Measurements from ENCODE around the gene GLOD4.

Gene GLOD4

DNA sequence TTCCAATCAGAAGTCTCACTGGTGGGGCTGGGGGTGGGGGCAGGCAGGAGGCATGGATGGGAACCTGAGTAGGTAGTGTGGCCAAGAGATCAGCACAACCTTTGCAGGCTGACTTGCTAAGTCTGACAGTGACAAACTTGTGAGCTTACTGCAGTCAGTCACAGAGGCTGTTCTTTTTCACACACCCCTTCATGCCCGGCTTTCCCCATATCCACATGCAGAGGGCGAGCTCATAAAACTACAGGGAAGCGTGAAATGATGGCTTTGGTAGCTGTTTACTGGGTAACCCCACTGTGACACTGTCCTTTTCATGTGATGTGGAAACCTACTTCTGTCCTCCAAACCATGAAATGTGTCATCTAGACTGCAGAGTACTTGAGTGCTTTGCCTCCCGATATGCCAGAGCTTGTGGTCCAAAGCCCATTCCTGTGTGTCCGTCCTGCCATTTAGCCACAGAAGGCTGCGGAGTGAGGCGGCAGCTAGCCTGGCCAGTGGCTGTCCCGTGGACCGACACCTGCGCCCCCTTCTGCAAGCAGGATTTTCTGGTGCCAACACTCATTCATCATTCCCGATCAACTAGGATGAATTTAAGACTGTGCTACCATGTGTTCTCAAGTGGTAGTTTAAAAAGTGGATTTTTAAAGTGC, 39.8 kb downstream of the GLOD4 start:
- no peak for DNase-seq (ENCODE audit: low spot score)

- DNase-seq (ENCODE audit: low spot score) = peak; percentile 78
Measured at GRCh38 chr17:740240-741017, 41.7 kb downstream of the GLOD4 start.

DNA sequence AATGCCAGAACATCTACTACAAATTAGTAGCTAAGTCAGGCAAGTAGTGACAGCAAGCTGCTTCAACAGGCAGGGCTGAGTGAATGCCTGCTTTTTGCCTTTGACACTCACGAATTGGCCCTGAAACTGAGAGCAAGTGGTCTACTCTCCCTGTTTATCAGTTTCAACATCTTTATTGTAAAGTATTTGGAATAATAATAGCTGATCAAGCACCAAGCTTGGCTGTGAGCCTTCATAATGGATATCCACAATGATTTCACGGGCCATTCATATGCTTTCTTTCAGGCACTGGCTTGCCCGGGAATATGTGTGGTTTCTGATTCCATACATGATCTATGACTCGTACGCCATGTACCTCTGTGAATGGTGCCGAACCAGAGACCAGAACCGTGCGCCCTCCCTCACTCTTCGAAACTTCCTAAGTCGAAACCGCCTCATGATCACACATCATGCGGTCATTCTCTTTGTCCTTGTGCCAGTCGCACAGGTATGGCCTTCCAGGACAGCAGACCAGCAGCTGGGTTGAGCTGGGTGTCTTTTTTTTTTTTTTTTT, 44.4 kb downstream of the GLOD4 start:
- no peak for DNase-seq (ENCODE audit: low spot score)

DNA sequence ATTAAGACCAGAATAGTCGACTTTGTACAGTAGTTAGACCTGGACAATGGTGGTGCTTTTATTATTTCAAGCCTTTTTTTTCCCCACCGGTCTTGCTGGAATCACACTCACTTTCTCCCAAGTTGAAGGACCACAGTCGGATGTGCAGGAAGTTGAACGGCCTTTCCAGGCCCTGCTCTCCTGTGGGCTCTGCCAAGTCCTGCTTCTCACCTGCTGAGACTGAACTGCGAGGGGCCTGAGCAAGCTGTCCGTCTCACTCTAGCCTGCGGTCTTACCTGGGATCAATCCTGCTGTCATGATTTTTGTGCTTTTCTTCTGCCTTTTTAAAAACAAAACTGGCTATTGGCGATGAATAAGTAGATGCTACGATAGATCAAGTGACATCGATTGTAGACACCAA, 48.3 kb downstream of the GLOD4 start:
- no peak for DNase-seq (ENCODE audit: low spot score)

DNA sequence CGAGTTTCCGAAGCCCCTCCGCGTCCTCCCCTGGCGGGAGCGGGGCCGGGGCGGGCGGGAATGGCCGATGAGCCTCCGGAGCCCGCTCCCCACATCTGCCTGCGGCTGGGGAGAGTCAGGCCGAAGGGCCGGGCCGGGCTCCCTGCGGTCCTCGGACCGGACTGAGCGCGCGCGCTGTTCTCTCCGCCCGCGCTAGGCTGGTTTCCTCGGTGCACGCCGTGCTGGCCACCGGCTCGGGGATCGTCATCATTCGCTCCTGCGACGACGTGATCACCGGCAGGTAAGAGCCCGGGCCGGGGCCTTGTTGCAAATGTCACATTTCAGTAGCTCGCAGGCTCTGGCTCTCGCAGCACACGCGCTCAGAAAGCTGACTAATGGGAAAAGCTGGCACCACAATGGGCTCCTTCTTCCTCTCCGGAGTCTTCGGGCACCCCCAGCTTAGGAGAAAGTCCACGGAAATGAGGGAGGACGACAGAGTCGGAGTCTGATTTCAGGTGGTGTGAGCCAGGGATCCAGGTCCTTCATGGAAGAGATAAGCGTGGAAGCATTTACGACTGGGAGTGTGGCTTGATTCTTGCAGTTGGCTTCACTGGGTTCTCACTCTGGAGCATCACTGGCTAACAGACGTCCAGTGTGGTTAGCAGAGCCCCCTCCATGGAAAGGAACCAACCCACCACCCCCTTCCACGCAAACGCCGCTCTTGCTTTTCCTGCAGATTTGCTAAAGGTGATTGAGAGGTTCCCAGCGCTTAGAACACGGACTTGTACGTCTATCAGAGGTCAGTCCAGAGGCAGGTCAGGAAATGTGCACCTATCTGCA, 49.0 kb downstream of the GLOD4 start:
- DNase-seq (ENCODE audit: low spot score) = peak; percentile 32

DNA sequence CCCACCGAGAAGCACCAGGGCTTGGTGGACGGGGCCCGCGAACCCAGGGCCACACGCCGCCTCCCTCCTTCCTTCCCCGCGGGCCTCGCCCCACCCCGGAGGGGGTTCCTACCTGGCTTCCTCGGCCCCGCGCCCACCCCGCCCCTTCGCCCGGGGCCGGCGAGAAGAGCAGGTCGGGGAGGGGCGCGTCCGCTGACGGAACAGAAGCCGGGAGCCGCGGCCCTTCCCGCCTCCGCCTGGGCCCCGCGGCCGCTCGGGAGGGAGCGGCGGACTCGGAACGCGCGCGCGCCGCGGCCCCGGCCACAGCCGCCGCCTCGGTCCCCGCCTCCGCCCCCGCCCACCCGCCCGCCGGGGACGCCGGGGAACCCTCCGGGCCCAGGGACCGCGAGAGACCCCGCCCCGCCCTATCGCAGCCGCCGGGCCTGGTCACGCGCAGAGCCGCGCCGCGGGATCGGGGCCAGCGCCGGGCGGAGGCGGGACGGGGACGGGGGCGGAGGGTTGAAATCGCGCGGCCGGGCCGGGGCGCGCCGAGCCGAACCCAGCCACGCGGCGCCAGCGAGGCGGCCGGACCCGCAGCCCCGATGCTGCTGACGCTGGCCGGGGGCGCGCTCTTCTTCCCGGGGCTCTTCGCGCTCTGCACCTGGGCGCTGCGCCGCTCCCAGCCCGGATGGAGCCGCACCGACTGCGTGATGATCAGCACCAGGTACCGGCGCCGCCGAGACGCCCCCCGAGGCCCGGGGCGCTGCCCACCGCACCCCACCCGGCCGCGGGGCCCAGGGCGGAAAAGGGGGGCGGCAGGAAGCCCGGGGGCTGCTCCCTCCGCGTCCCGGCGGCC, 49.8 kb downstream of the GLOD4 start, which contains the start of gene TLCD3A:
TLCD3A (plus strand) TSS at position 530 of the 835 bp plus-strand sequence; CDS start at position 582, 52 bp downstream.
- DNase-seq (ENCODE audit: low spot score) = peak; percentile 61

- no peak for DNase-seq (ENCODE audit: low spot score)
Measured at GRCh38 chr17:731644-732066, 50.4 kb downstream of the GLOD4 start.

GRCh38 chr17:728911-729310, 53.2 kb downstream of the GLOD4 start:
- DNase-seq (ENCODE audit: low spot score) = no peak

DNA sequence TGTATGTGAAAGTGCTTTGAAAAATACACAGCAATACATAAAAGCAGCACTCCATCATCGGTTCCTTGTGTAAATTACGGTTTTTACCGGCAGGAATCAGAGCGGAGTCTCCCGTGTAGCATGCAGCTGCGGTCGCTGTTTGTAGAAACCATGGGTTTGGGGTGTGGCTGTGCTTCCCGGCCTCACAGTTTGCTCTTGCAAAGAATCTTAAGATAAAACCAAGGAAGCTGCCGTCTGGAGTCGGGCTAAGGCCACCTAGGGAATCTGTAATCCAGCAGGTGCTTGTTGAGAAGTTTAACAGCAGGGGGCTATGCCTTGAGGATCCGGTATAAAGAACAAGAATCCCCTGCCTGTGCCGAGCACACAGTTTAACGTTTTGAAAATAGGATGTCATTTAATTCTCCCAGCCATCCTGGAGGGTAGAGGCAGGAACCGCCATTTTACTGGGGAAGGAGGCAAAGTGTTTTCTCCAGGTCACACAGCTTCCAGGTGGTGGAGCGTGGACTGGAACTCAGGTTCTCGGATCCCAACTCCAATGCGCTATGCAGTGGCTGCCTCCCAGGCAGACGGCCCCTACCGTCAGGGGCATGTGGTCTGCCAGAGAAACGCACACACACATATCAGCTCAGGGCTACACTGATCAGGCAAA, 55.7 kb downstream of the GLOD4 start:
- no peak for DNase-seq (ENCODE audit: low spot score)

GRCh38 chr17:725746-726145, 56.3 kb downstream of the GLOD4 start:
- no peak for DNase-seq (ENCODE audit: low spot score)

GRCh38 chr17:725084-725483, 57.0 kb downstream of the GLOD4 start:
- no peak for DNase-seq (ENCODE audit: low spot score)

- no peak for DNase-seq (ENCODE audit: low spot score)
Measured at GRCh38 chr17:721540-721937, 60.5 kb downstream of the GLOD4 start.

- no peak for DNase-seq (ENCODE audit: low spot score)
Measured at GRCh38 chr17:720706-721539, 61.2 kb downstream of the GLOD4 start.

GRCh38 chr17:718075-718474, 64.0 kb downstream of the GLOD4 start:
- no peak for DNase-seq (ENCODE audit: low spot score)
